Measurements from ENCODE around the gene KCNS3. TPM values are rescaled to one million over a fixed set of nuclear protein-coding genes. Genes with fewer than 3 reads are reported as not detected.

The KCNS3 gene
- total and polyA plus RNA-seq, 2 of the 13 experiments (the other 11 are each of a cell fraction or from before 2014, with no cell fraction given): not detected

DNA sequence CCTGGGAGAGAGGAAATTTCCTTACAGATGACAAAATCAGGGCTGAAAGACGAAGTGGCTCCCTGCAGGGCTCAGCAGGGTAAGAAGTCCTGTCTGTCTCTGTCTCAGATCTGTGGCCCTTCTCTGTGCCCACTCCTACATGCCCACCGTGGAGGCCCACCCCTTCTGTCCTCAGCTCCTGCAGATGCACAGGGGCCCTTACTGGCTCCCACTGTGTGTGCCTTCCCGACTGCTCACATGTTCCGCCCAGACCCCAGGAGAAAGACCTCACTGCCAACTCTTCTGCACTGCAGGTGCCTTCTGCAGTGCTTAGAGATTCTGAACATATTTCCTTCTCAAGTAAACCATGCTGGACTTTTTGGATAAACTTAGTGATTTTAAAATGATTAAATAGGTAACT lies 1.9 kb upstream of the KCNS3 start:
- BruUV-seq (replicated peaks): no TSS peak
- TF ChIP-seq ZFX (CRISPR knock-in tag; IDR thresholded peaks at IDR 0.05; ENCODE audit: low read depth) (no peak), RBFOX2 (IDR thresholded peaks at IDR 0.05; ENCODE audit: low read depth, low read length) (no peak), SRSF9 (IDR thresholded peaks at IDR 0.05; ENCODE audit: borderline replicate concordance, insufficient read depth, low read depth, low read length, poor library complexity, severe bottlenecking) (no peak), EZH2 (conservative IDR thresholded peaks at IDR 0.05; ENCODE audit: low read depth, low read length) (no peak), ZNF749 (CRISPR knock-in tag; IDR thresholded peaks at IDR 0.05; ENCODE audit: borderline replicate concordance) (no peak), TOPORS (CRISPR knock-in tag; IDR thresholded peaks at IDR 0.05) (no peak), HNRNPL (IDR thresholded peaks at IDR 0.05; ENCODE audit: low read depth, low read length) (no peak), RBM39 (IDR thresholded peaks at IDR 0.05; ENCODE audit: low read depth, low read length, poor library complexity, severe bottlenecking) (no peak), ZNF709 (CRISPR knock-in tag; IDR thresholded peaks at IDR 0.05) (no peak)
- ChIA-PET CTCF (ENCODE audit: low intra/inter-chr PET ratio, low total read pairs) (no interaction called here), POLR2A (no interaction called here)
- intact Hi-C loops (cut with micrococcal nuclease; ENCODE audit: unreplicated experiment): no loop called here
- FAIRE-seq (no peak), ATAC-seq (no peak), DNase-seq (ENCODE audit: low spot score) (no peak)
- H3K27ac ChIP-seq (ENCODE audit: extremely low read length, insufficient read depth, low read length): no peak overlapping the region
- no peak overlapping the region for H3K4me2 ChIP-seq (ENCODE audit: low read depth, low read length)
- H3K27me3 ChIP-seq (ENCODE audit: control insufficient read depth in 1 of 2, insufficient read depth in 2 of 2, low read length in 2 of 2): peaks cover 17 to 64% of the 10 kb centered on the region in 2 experiments
- no peaks in the 10 kb centered on the region for H3K79me2 ChIP-seq (ENCODE audit: insufficient read depth, low read length)
- in situ Hi-C loops (cut with HindIII; ENCODE audit: extremely low pct_ligation_motif_present, low pct_unique_long_range_greater_than_20kb): no loop called here
- 28% methylated on average over 4 of the region's 4 CpGs for WGBS (ENCODE audit: low lambda C conversion rate)
- no peak overlapping the region for H3K9ac ChIP-seq (ENCODE audit: insufficient read depth, low read depth, low read length)
- no peak overlapping the region for H2AFZ ChIP-seq (ENCODE audit: low read length)
- no peaks in the 10 kb centered on the region for H3K9me3 ChIP-seq (ENCODE audit: low read length)
- H3K36me3 ChIP-seq (replicated peaks in 1 of 2; ENCODE audit: control insufficient read depth in 1 of 2, insufficient read depth in 2 of 2, low read length in 2 of 2): no peaks in the 10 kb centered on the region
- no peak overlapping the region for H3K4me3 ChIP-seq (replicated peaks in 1 of 3; ENCODE audit: insufficient read depth in 1 of 3, low read depth in 2 of 3, low read length in 3 of 3)
- peaks cover 17% of the 10 kb centered on the region for H3K4me1 ChIP-seq (ENCODE audit: insufficient read depth, low read length)
- no peaks in the 10 kb centered on the region for H4K20me1 ChIP-seq (ENCODE audit: insufficient read depth, low read length)

DNA sequence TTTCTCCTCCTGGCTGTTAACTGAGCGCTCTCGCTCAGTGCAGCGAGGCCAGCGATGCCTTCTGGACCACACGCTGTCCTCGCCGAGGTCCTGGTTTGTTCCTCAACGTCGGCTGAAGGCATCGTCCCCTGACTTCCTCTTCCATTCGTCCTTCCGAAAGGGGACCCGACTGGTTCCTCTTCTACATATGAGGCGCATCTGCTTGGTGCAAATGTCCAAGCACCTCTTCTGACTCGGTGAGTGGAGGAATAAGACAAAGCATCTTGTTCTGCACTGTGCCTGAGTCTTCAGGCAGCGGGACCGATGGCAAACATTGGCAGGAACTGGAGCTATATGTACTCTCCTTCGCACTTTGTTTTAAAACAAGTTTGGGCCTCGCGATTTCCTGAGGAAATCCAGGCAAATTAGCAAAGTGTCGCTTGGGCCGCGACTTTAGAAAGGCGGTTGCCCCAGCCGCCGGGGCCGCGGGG lies 621 bp upstream of the KCNS3 start:
- WGBS (ENCODE audit: low lambda C conversion rate): 50% methylated on average over 19 of the region's 28 CpGs
- in situ Hi-C loops (cut with HindIII; ENCODE audit: extremely low pct_ligation_motif_present, low pct_unique_long_range_greater_than_20kb): no loop called here
- intact Hi-C loops (cut with micrococcal nuclease; ENCODE audit: unreplicated experiment): no loop called here
- no peaks in the 10 kb centered on the region for H3K79me2 ChIP-seq (ENCODE audit: insufficient read depth, low read length)
- ChIA-PET CTCF (ENCODE audit: low intra/inter-chr PET ratio, low total read pairs) (no interaction called here), POLR2A (no interaction called here)
- no peak overlapping the region for H3K9ac ChIP-seq (ENCODE audit: insufficient read depth, low read depth, low read length)
- DNase-seq (ENCODE audit: low spot score) (no peak), ATAC-seq (no peak), FAIRE-seq (no peak)
- BruUV-seq (replicated peaks): no TSS peak
- no peaks in the 10 kb centered on the region for H4K20me1 ChIP-seq (ENCODE audit: insufficient read depth, low read length)
- no peaks in the 10 kb centered on the region for H3K9me3 ChIP-seq (ENCODE audit: low read length)
- peak overlapping the region; percentile 54 for H3K4me2 ChIP-seq (ENCODE audit: low read depth, low read length)
- H3K36me3 ChIP-seq (replicated peaks in 1 of 2; ENCODE audit: control insufficient read depth in 1 of 2, insufficient read depth in 2 of 2, low read length in 2 of 2): no peaks in the 10 kb centered on the region
- TF ChIP-seq RBM39 (IDR thresholded peaks at IDR 0.05; ENCODE audit: low read depth, low read length, poor library complexity, severe bottlenecking): peak; percentile 32
- no peak for TF ChIP-seq HMG20B (CRISPR knock-in tag; conservative IDR thresholded peaks at IDR 0.05)
- no peak overlapping the region for H3K27ac ChIP-seq (ENCODE audit: extremely low read length, insufficient read depth, low read length)
- H2AFZ ChIP-seq (ENCODE audit: low read length): no peak overlapping the region
- peaks cover 17 to 56% of the 10 kb centered on the region in 2 experiments for H3K27me3 ChIP-seq (ENCODE audit: control insufficient read depth in 1 of 2, insufficient read depth in 2 of 2, low read length in 2 of 2)
- H3K4me1 ChIP-seq (ENCODE audit: insufficient read depth, low read length): peaks cover 17% of the 10 kb centered on the region
- H3K4me3 ChIP-seq (replicated peaks in 1 of 3; ENCODE audit: insufficient read depth in 1 of 3, low read depth in 2 of 3, low read length in 3 of 3): peak overlapping the region; percentile 14 to 59 (median 46); a peak in 4 of 6 replicates
